ENCODE results near the gene PDGFA.

PDGFA gene

GRCh38 chr7:485188-486081, 34.2 kb downstream of the PDGFA start:
- DNase-seq, result no peak

GRCh38 chr7:484356-485101, 35.1 kb downstream of the PDGFA start:
- DNase-seq, result no peak

GRCh38 chr7:483656-484355, 35.8 kb downstream of the PDGFA start:
- no peak for DNase-seq

GRCh38 chr7:482521-483083, 37.0 kb downstream of the PDGFA start:
- DNase-seq, result no peak

GRCh38 chr7:481219-481930, 38.3 kb downstream of the PDGFA start:
- DNase-seq, result no peak

GRCh38 chr7:480531-481218, 39.0 kb downstream of the PDGFA start:
- no peak for DNase-seq

GRCh38 chr7:479948-480499, 39.6 kb downstream of the PDGFA start:
- DNase-seq, result no peak

- no peak for DNase-seq
Observed at GRCh38 chr7:479115-479947, 40.3 kb downstream of the PDGFA start.

GRCh38 chr7:477626-478220, 41.9 kb downstream of the PDGFA start:
- no peak for DNase-seq

- DNase-seq, result no peak
Observed at GRCh38 chr7:476736-477360, 42.8 kb downstream of the PDGFA start.

- no peak for DNase-seq
Observed at GRCh38 chr7:475951-476441, 43.6 kb downstream of the PDGFA start.

GRCh38 chr7:475425-475728, 44.3 kb downstream of the PDGFA start:
- DNase-seq, result no peak

GRCh38 chr7:474605-475424, 44.8 kb downstream of the PDGFA start:
- no peak for DNase-seq

GRCh38 chr7:473870-474604, 45.6 kb downstream of the PDGFA start:
- no peak for DNase-seq

GRCh38 chr7:473211-473734, 46.4 kb downstream of the PDGFA start:
- no peak for DNase-seq

GRCh38 chr7:472640-472957, 47.0 kb downstream of the PDGFA start:
- no peak for DNase-seq

GRCh38 chr7:471866-472639, 47.6 kb downstream of the PDGFA start:
- DNase-seq, result no peak
